Measurements from ENCODE around the gene MAP4K2. TPM values are rescaled to one million over a fixed set of nuclear protein-coding genes. Genes with fewer than 3 reads are reported as not detected.

Gene MAP4K2
- total RNA-seq, 1 experiment from 2014 or later, result 24.7 TPM

- Mint-ChIP-seq H3K4me3 (no peak overlapping the region), H3K36me3 (ENCODE audit: insufficient read depth in 1 of 3, low read depth in 3 of 3) (peaks cover 3 to 19% (median 5%) of the 10 kb centered on the region in 3 experiments; a peak in 5 of 7 replicates), H3K4me1 (peaks cover 28 to 34% of the 10 kb centered on the region in 2 experiments), H3K27ac (no peak overlapping the region; a peak in 1 of 7 replicates), H3K9me3 (no peaks in the 10 kb centered on the region), H3K27me3 (ENCODE audit: low read depth) (peaks cover 24% of the 10 kb centered on the region)
- Histone ChIP-seq H2BK12ac (ENCODE audit: insufficient read length, low read depth, low read length) (no peak overlapping the region), H3K79me2 (ENCODE audit: insufficient read depth, low read length) (no peaks in the 10 kb centered on the region), H3K23me2 (ENCODE audit: insufficient read length, low read depth, low read length, poor library complexity, severe bottlenecking) (no peaks in the 10 kb centered on the region), H3K4me2 (ENCODE audit: insufficient read depth, insufficient read length, low read length) (no peak overlapping the region), H4K20me1 (ENCODE audit: control insufficient read depth, insufficient read depth, insufficient read length) (no peaks in the 10 kb centered on the region), H3K23ac (ENCODE audit: insufficient read length, low read depth, low read length) (no peak overlapping the region), H3K4ac (ENCODE audit: low read depth, low read length) (no peak overlapping the region), H3T11ph (ENCODE audit: low read length) (no peak overlapping the region), H2BK5ac (ENCODE audit: insufficient read length, low read length) (no peak overlapping the region), H4K91ac (ENCODE audit: insufficient read length, low read depth, low read length) (no peak overlapping the region), H3K9ac (ENCODE audit: extremely low read depth, insufficient read length, low read length) (no peak overlapping the region), H2AFZ (ENCODE audit: low read length) (no peak overlapping the region), H3K27ac (ENCODE audit: insufficient read length, low read depth, low read length) (no peak overlapping the region), H3K18ac (ENCODE audit: insufficient read length, low read depth, low read length) (no peak overlapping the region), H3K27me3 (ENCODE audit: insufficient read depth, low read length) (no peaks in the 10 kb centered on the region), H3K56ac (ENCODE audit: insufficient read length, low read depth, low read length) (no peak overlapping the region), H2BK20ac (ENCODE audit: low read depth, low read length, poor library complexity, severe bottlenecking) (no peak overlapping the region), H2BK120ac (ENCODE audit: low read depth, low read length, poor library complexity, severe bottlenecking) (no peak overlapping the region), H2AK5ac (ENCODE audit: insufficient read length, low read length) (no peak overlapping the region), H3K4me1 (ENCODE audit: insufficient read depth, low read length) (peaks cover 3% of the 10 kb centered on the region; the same call in 1 of the 2 replicates), H3K79me1 (ENCODE audit: insufficient read depth, low read depth, low read length, poor library complexity, severe bottlenecking) (no peaks in the 10 kb centered on the region), H3K9me3 (ENCODE audit: control insufficient read depth, low read depth, low read length) (no peaks in the 10 kb centered on the region), H4K8ac (replicated peaks; ENCODE audit: insufficient read length, low read depth, low read length) (no peak overlapping the region), H2BK15ac (ENCODE audit: low read depth, low read length) (no peak overlapping the region), H3K14ac (ENCODE audit: insufficient read depth, low read length) (no peak overlapping the region), H4K5ac (ENCODE audit: insufficient read length, low read depth, low read length) (no peak overlapping the region)
- TF ChIP-seq CTCF (conservative IDR thresholded peaks at IDR 0.05), result no peak
- no peak for DNase-seq
- no CpG with 5 or more reads among the region's 9 CpGs for WGBS (ENCODE audit: extremely low coverage, insufficient read length, low lambda C conversion rate)
Observed at GRCh38 chr11:64735725-64736259, 67.2 kb downstream of the MAP4K2 start.

Other genes with a start within 250 kb of the MAP4K2 start
- not detected in 2 replicates for gene SLC22A11, start 247.3 kb downstream of the MAP4K2 start, total RNA-seq (2021)
- gene SLC22A12, start 212.0 kb downstream of the MAP4K2 start, total RNA-seq (2021), result not detected in 2 replicates
- gene NRXN2, start 80.0 kb downstream of the MAP4K2 start, total RNA-seq (2021), result 3.9 and 4.8 TPM in 2 replicates
- 24.0 and 26.9 TPM in 2 replicates for gene RASGRP2, start 59.1 kb downstream of the MAP4K2 start, total RNA-seq (2021)
- gene PYGM, start 43.2 kb downstream of the MAP4K2 start, total RNA-seq (2021), result 3.6 TPM in 2 replicates
- 514 and 528 TPM in 2 replicates for gene SF1, start 24.7 kb downstream of the MAP4K2 start, total RNA-seq (2021)
- 49.9 and 50.0 TPM in 2 replicates for gene MEN1, start 7.3 kb upstream of the MAP4K2 start, total RNA-seq (2021)
- gene CDC42BPG, start 41.4 kb upstream of the MAP4K2 start, total RNA-seq (2021), result 24.2 and 24.9 TPM in 2 replicates
- gene EHD1, start 75.4 kb upstream of the MAP4K2 start, total RNA-seq (2021), result 29.1 and 31.0 TPM in 2 replicates
- 21.3 and 22.1 TPM in 2 replicates for gene ATG2A, start 114.0 kb upstream of the MAP4K2 start, total RNA-seq (2021)
- gene PPP2R5B, start 121.5 kb upstream of the MAP4K2 start, total RNA-seq (2021), result 5.0 and 6.3 TPM in 2 replicates
- gene GPHA2, start 132.7 kb upstream of the MAP4K2 start, total RNA-seq (2021), result 1.3 and 2.1 TPM in 2 replicates
- gene MAJIN, start 168.9 kb upstream of the MAP4K2 start, total RNA-seq (2021), result not detected in 2 replicates
- gene BATF2, start 193.8 kb upstream of the MAP4K2 start, total RNA-seq (2021), result 0.72 and 1.0 TPM in 2 replicates
- gene ARL2, start 210.9 kb upstream of the MAP4K2 start, total RNA-seq (2021), result 200 and 203 TPM in 2 replicates
- gene SNX15, start 224.2 kb upstream of the MAP4K2 start, total RNA-seq (2021), result 24.3 and 25.7 TPM in 2 replicates
- 20.7 and 21.9 TPM in 2 replicates for gene SAC3D1, start 238.0 kb upstream of the MAP4K2 start, total RNA-seq (2021)

Data from H9 (cell line).